NCI-H2171 (cell line): ENCODE measurements around the gene EEPD1.
A peak's percentile ranks its signal among the peaks of the same experiment; 100 is the strongest.
"Not testable (repeated sequence)": the region's sequence is repeated elsewhere in the genome, so short reads cannot be mapped to it uniquely, and the experiment has no call there.

Experiments used
- DNase-seq: peaks from one replicate; lab custom pipeline; 2025; lab: John Stamatoyannopoulos, UW

Gene EEPD1

DNA sequence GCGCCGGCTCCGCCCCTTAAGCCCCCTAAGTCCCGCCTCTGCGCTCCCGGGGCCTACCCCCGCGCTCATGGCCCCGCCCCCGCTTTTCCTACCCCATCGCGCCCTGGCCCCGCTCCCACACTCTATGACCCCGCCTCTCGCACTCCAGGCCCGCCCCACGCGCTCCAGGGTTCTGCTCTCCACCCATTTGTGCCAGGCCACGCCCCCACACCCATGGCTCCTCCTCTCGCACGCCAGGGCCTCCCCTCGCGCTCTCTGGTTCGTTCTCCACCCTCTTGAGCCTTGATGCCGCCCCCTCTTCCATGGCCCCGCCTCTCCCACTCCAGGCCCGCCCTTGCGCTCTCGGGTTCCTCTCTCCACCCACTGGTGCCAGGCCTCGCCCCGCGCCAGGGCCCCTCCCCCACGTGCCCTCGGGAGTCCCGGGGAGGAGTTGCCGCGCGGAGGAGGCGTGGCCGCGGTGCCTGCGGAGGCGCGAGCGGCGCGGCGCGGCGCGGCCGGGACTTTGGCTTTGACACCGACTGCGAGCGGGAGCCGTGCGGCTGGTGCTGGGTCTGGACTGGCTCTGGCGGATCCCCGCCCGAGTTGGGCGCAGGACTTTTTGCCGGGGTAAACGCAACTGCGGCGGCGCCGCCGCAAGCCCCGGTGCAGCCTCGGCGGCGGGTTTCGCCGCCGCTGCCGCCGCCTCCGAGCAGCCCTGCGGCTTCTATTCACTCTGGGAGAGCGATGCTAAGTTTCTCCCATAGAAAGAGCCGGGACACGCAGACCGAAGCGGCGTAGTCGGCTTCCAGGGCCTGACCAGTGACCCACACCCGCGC lies at the start of gene EEPD1:
EEPD1 (plus strand) TSS at position 499 of the 815 bp plus-strand sequence. CDS start 1,071 bp downstream, outside the sequence.
- peak; percentile 99 for DNase-seq

DNA sequence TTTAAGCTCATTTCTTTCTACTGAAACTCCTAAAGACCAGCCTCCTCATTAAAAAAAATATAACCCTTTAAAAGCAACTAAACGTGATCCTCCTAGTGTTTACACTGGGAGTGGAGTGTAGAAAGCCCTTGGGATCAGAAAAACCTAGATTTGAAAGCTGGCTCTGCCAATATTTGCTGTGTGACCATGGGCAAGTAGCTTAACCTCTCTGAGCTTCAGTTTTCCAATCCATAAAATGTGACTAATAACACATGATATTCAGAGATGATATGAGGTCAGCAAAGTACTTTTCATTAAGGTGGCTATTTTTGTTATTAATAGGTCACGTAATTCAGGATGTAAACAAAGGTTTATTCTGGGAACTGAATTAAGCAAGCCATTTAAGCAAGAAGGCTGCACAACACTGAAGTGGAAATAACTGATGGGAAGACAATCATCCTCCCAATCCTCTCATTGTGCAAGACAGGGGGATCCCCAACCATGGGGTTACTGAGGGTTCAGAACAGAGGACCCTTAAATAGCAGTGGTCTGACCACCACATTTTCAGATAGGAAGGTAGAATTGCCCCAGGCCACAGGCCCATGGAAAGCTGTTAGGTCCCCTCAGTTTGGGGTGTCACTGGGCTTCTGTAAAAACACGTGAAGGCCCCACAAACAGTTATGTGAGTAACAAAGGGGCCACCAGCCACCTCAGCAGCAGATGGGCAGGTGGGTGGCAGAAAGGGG lies 49.1 kb upstream of the EEPD1 start:
- no peak for DNase-seq

DNA sequence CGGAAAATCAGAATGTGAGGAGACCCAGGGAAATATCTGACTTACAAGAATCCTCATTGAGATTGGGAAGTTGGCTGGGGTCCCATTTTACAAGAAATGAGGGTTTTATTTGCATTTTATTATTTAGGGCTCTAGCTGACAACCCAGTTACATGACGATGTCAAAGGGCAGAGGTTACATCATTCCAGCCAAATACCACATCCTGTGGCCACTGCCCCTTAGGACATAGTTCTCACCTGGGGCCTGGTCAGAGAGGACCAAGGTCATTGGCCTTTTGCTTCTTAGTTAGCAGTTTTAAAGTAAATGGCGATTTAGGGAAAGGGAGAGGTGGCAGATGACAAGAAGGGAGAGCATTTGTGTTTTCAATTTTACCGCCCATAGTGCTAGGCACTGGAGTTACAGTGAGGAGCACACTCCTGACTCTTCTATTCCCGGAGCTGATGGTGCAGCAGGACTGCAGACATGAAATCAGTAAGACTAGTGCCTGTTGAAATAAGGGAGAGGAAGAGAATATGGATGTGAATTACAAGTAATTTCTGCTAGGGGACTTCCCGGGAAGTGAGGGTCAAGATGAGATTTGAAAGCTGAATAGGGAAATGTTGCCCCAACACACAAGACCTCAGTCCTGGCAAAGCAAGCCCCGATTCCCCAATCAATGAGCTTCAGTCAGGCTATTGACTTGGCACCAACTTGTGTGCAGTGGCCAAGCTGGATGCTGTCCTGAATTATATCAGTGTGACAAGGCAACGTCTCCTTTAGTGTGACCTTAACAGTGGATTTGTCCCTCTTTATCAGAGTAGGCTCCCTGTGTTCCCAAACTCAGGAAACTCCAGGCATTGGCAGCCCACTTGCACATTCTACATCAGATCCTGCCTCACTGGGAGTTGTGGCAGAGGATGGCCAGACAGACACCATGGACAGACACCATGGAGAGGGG lies 45.8 kb upstream of the EEPD1 start:
- DNase-seq = not testable (repeated sequence)

DNA sequence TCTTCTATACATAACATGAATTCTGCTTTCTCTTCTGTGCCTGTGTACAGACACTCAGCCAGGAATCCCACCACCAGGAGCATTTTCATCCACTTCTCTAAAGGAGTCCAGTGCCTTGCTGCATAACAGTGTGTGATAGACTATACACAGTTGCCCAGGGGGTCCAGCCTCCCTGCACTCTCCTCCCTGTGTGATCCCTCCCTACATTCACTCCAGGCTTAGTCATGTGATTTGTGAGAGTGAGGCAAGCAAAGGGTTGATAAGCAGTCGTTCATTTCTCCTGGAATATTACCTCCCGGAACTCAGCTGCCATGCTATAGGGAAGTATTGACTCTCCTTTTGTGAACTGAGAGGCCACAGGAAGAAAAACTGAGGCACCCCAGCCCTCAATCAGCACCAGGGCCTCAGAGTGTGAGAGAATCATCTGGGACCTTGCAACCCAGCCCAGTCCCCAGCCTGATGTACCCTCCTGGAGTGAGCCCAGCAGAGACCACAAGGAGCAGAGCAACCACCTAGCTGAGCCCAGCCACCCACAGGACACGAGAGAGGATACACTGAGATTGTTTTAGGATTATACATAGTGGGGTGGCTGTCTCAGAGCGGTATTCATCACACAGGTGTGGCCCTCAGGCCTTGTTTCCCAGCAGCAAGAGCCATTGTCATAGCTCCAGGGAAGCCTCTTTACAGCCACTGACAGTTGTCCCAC lies 45.0 kb upstream of the EEPD1 start:
- DNase-seq = no peak

DNA sequence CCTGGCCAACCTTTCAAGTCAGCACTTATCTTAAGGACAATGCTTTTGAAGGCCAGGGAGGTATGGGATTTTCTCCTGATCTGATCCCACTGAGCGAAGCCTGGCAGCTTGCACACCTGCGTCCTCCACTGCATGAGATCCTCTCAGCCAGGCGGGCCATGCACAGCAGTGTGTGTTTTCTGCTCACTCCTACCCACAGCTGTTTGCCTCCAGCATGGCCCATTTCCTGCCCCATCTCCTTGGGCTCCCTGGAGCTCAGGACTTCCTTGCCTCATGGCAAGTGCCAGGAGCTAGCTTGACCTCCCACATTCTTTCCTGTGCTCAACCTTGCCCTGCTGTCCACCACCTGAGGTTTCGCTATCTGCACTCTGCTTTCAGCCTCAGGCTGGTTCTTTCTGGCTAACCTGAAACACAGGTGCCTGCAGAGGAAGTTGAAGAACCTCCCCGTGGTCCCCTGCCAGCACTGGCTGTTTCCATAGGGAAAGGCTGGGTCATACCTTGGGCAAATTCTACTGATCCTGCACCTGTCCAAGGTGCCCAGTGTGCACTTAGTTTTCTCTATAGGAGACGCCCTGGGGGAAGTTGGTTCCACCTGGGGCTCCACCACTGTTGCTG lies 43.9 kb upstream of the EEPD1 start:
- no peak for DNase-seq

DNA sequence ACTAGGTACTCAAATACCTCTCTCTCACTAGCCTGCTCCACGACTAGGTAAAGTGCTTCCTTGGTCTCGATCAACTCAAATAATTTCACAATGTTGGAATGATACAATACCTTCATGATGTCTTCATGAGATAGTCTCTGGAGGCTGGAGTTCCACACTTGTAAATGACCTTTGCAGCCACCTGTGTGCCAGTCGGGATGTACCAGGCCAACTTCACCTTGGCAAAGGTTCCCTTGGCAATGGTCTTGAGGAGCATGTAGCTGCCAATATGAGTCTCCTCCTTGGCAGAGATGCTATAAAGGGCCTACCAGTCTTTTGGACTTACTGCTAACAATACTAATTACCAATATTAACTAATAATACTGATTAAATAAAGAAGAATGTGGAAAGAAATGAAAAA lies 42.5 kb upstream of the EEPD1 start:
- no peak for DNase-seq

DNA sequence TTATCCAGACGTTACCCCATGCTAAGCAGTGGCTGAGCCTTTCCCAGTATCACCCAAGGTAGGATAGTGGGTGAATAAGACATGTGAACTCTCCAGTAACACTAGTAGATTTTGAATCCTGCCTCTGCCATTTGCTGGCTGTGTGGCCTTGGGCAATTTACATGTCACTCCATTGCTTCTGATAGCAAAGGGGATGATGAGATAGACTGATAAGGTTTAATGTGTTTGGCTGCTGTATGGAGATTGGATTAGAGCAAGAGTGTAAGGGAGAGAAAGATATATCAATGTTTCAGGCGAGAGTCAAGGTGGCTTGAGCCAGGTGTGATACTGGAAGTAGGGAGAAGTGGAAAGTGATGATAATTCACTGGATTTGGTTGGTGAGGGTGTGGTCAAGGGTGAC lies 40.1 kb upstream of the EEPD1 start:
- DNase-seq = no peak

DNA sequence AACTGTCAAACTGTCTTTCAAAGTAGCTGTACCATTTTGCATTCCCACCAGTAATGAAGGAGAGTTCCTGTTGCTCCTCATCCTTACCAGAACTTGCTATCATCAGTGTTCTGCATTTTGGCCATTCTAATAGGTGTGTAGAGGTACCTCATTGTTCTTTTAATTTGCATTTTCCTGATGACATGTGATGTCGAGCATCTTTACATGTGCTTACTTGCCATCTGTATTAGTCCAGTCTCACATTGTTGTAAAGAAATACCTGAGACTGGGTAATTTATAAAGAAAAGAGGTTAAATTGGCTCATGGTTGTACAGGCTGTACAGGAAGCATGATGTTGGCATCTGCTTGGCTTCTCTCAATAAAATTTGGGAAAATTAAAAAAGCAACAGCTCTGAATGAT lies 38.7 kb upstream of the EEPD1 start:
- no peak for DNase-seq

DNA sequence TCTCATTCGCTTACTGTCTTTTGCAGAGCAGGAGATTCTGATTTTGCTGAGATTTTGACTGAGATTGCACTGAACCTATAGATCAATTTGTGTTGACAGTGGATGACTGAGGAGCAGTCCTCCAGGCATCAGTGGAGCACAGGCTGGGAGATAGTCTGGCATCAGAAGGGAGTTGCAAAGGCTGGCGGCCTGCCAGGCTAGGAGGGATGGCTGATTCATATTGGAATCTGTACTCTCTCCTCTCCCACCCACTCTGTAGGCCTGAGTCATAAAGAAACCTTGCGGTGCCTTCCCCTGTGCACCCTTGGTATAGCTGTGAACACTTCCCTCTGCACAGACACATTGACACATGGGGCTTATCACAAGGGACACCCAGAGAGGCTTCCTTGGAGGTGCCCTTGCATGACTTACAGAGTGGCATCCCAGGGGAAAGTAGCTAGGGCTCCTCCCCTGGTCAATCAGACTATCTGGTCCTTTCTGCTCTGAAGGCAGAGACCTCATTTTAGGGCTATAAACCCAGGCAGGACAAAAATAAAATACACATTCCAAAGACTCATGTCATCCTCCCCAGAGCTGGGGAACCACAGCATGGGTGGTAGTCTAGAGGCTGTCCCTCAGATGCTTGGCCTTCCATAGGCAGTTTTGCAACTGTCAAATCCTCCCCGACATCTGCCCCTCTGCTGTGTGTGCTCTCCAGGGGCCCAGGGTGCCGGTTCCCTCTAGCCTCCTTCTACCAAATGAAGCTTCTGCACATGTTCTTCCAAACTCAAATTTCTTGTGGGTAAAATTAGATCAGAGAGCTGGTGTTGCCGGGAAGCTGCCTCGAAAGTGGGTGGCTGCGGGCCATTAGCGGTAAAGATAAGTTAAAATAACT lies 37.4 kb upstream of the EEPD1 start:
- DNase-seq = peak; percentile 77

DNA sequence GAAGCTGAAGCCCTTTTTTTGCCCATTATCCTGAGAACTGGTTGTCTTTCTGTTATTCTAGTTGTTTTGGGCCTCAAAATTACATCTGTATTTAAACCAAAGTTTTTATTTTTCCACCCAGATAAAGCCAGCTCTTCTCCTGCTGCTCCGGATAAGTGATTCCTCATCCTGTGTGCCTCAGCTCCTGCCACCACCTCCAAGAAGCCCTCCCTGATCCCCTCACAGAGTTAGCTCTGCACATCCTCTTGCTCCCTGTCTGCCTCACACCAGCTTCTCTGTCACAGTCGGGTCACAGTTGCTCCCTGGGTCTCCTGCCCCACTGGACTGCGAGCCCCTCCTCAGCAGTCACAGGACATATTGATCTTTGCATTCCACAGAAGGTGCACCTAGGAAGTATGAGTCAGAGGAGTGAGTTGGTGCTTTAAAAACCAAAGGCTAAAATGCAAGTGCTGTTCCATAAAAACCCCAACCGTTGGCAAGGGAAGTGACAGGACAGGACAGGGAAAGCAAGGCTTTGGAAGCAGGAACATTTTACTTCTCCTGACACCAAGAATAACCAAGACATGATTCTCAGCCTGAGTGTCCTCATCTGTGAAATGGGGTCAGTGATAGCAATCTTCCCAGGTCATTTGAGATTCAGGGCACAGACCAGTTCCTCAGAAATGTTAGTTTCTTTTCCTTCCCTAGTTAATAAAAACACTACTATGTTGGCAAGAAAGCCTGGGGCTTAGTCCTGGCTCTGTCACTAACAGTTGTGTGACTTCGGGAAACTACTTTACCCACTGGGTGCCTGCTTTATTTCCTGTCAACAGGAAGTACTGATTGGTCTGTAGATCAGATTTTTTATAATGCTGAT lies 36.5 kb upstream of the EEPD1 start:
- no peak for DNase-seq

DNA sequence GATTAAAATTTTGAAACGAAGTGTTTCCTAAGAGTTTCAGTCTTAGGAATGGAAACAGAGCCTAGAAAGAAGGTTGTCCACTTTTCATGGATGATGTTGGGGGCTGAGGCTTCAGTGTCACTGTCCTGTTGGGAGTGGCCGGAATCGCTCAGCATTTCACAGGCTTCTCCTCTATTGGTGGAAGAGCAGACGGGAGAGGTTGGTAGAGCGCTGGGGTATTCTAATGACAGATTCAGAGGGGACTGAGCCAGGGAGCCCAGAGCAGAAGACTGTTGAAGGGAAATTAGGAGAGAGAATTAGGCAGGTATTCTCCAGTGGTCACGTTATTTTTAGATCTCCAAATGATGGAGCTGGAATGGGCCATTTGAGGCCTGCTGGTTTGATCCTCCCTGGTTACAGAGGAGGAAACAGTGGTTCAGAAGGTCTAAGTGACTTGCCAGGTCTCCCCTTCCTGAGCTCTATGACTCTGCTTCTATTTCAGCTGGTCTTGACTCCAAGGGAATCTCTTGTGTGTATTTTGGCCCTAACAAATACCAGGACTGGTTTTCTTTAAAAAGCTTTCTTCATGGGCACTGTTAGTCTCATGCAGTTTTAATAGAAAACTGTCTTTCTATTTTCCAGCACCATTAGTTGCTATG lies 35.7 kb upstream of the EEPD1 start:
- no peak for DNase-seq

DNA sequence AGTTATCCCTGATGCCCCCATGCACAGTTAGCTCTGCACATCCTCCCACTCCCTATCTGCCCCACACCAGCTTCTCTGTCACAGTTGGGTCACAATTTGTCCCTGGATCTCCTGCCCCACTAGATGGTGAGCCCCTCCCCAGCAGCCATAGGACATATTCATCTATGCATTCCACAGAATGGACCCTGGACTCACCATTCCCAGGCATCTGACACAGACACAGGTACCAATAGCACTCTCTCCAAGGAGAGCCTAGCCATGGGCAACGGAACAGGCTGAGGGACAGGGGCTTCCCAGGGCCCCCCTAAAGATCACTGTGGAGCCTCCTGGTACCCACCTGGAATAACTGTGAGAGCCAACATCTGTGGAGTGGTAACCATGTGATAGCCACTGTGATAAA lies 34.7 kb upstream of the EEPD1 start:
- no peak for DNase-seq

DNA sequence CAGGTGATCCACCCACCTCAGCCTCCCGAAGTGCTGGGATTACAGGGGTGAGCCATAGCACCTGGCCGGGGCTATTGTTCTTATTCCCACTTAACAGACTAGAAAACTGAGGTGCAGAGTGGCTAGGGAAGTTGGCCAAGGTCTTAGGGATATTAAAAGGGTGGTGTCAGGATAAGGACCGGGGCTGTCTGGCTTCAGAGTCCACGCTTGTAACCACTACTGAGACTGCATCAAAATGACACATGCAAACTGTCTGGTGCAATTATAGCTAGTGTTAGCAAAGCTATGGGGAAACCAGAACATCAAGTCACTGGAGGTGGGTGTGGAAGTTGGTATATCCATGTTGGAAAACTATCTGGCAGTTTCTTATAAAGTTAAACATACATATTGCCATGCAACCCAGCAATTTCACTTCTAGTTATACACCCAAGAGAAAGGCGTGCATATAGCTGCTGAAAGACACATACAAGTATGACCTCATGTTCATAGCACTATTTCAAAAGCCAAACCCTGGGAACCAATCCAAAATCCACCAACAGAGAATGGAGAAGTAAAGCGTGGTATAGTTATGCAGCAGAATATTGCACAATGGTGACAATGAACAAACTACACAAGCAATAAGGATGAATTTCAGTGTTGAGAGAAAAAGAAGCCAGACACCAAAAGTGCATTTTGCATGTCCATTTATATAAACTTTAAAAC lies 33.9 kb upstream of the EEPD1 start:
- no peak for DNase-seq

DNA sequence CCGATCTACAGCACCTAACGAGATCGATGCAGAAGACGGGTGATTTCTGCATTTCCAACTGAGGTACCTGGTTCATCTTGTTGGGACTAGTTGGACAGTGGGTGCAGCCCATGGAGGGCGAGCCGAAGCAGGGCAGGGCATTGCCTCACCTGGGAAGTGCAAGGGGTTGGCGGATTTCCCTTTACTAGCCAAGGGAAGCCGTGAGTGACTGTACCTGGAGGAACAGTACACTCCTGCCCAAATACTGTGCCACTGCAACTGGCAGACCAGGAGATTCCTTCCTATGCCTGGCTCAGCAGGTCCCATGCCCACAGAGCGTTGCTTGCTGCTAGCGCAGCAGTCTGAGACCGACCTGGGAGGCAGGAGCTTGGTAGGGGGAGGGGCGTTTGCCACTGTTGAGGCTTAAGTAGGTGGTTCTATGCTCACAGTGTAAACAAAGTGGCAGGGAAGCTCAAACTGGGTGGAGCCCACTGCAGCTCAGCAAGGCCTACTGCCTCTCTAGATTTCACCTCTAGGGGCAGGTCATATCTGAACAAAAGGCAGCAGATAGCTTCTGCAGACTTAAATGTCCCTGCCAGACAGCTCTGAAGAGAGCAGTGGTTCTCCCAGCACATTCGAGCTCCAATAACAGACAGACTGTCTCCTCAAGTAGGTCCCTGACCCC lies 32.9 kb upstream of the EEPD1 start:
- not testable (repeated sequence) for DNase-seq

DNA sequence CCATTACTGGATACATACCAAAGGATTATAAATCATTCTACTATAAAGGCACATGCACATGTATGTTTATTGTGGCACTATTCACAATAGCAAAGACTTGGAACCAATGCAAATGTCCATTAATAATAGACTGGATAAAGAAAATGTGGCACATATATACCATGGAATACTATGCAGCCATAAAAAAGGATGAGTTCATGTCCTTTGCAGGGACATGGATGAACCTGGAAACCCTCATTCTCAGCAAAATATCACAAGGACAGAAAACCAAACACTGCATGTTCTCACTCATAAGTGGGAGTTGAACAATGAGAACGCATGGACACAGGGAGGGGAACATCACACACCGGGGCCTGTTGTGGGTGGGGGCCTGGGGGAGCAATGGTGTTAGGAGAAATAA lies 27.4 kb upstream of the EEPD1 start:
- DNase-seq = not testable (repeated sequence)

DNA sequence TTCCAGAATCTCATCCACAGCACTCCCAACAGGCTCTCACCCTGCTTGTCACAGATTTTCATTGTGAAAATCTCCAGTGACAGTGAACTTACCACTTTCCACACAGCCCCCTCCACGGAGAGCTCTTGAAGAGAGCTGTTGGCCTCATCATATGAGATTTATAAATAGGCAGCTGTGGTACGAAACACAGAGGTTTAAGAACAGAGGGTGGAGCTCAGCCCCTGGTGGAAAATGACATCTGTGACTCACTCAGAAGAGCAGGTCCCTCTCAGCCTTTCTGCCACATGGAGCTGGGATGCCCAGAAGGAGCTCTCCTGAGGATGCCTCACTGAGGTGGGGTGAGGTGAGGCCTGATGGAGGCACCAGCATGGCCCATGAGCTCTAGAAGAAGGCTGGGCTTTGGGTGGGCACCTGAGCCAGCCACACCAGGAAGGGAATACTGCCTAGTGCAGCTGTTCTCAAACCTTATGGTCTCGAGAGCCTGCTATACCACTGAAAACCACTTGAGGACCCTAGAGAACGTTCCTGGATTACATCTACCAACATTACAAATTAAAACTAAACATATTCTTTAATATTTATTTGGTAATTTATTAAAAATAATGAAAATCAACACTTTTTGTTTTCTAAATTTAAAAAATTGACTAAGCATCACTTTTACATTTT lies 25.8 kb upstream of the EEPD1 start:
- DNase-seq = peak; percentile 36

DNA sequence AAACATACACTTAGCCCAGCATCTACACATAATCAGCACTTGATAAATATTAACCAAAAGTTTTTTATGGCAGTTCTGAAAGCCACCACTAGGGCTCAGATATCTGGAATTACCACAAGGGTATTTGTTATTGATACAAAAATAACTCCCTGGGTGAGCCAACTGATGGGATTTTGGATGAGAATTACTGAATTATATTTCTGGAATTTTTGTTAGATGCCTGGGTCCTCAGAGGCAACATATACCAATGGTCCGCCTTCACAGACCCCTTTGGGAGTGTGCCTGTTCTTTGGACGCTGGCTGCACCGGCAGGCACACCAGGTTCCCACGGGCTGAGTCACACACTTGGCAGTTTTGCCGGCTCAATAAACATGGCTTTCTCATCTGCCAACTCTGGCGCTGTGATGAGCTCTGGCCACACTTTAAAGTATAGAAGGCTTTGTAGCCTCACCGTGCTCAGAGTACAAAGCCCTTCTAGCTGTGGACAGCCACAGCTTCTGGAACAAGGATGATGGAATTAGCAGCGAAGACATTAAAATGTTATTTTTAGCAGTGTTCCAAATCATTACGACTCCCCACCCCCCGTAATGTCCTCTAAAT lies 24.5 kb upstream of the EEPD1 start:
- peak; percentile 69 for DNase-seq
